CD4-positive, alpha-beta T cell treated with Interferon alpha-2 for 1 hour (primary cell): ENCODE data around the gene SMAD4.
"Not testable (repeated sequence)": the region's sequence is repeated elsewhere in the genome, so short reads cannot be mapped to it uniquely, and the experiment has no call there.

ENCODE experiments used
- DNase-seq, 2 donors: peaks; one replicate each; pipeline ENCODE4 v3.0.0-alpha.2; 2020 to 2022

The SMAD4 gene

GRCh38 chr18:51070545-51070944 lies 40.5 kb downstream of the SMAD4 start:
- no peak for DNase-seq

GRCh38 chr18:51072586-51073313 lies 42.7 kb downstream of the SMAD4 start:
- no peak for DNase-seq

- no peak for DNase-seq
These were observed 44.6 kb downstream of the SMAD4 start for GRCh38 chr18:51074605-51075004.

GRCh38 chr18:51076503-51076902 lies 46.5 kb downstream of the SMAD4 start:
- DNase-seq = no peak

- no peak for DNase-seq
These were observed 47.2 kb downstream of the SMAD4 start for GRCh38 chr18:51077217-51077616.

- DNase-seq = no peak
These were observed 48.0 kb downstream of the SMAD4 start for GRCh38 chr18:51078026-51078425.

GRCh38 chr18:51082571-51083267 lies 52.7 kb downstream of the SMAD4 start:
- DNase-seq = no peak

- no peak for DNase-seq
These were observed 53.4 kb downstream of the SMAD4 start for GRCh38 chr18:51083398-51083797.

- DNase-seq = no peak
These were observed 58.4 kb downstream of the SMAD4 start for GRCh38 chr18:51088410-51088809.

- no peak for DNase-seq
These were observed 59.7 kb downstream of the SMAD4 start for GRCh38 chr18:51089691-51090090.

- no peak for DNase-seq
These were observed 61.3 kb downstream of the SMAD4 start for GRCh38 chr18:51091270-51091669.

GRCh38 chr18:51092117-51092516 lies 62.1 kb downstream of the SMAD4 start:
- no peak for DNase-seq

- DNase-seq = not testable (repeated sequence)
These were observed 63.0 kb downstream of the SMAD4 start for GRCh38 chr18:51092967-51093366.

GRCh38 chr18:51097021-51097822 lies 67.2 kb downstream of the SMAD4 start:
- no peak for DNase-seq

GRCh38 chr18:51098082-51098481 lies 68.1 kb downstream of the SMAD4 start:
- DNase-seq = no peak

- DNase-seq = no peak
These were observed 68.5 kb downstream of the SMAD4 start for GRCh38 chr18:51098513-51098912.

- DNase-seq = no peak
These were observed 70.5 kb downstream of the SMAD4 start for GRCh38 chr18:51100385-51101120.

GRCh38 chr18:51107082-51107481 lies 77.1 kb downstream of the SMAD4 start:
- DNase-seq = no peak

GRCh38 chr18:51107598-51108305 lies 77.7 kb downstream of the SMAD4 start:
- DNase-seq = no peak

- DNase-seq = no peak
These were observed 78.3 kb downstream of the SMAD4 start for GRCh38 chr18:51108330-51108729.

- peak; percentile 41 to 57 for DNase-seq
These were observed 80.2 kb downstream of the SMAD4 start for GRCh38 chr18:51110073-51110797.
